GM06990 (cell line): ENCODE data around the gene AXIN1.
"Not testable (repeated sequence)": the region's sequence is repeated elsewhere in the genome, so short reads cannot be mapped to it uniquely, and the experiment has no call there.

ENCODE experiments used
- DNase-seq: peaks from one replicate; pipeline ENCODE4 v3.0.0-alpha.2; 2011; ENCODE audit not compliant: insufficient read length; ENCODE audit errors: extremely low read depth
- H3K27me3 ChIP-seq: replicated peaks from 2 replicates; pipeline ENCODE4 v1.6.0; 2011; ENCODE audit warnings: low read length; ENCODE audit not compliant: control insufficient read depth, insufficient read depth
- H3K36me3 ChIP-seq: 2 replicates; pipeline ENCODE4 v1.5.1; 2011; ENCODE audit warnings: low read length; ENCODE audit not compliant: control insufficient read depth, insufficient read depth
- H3K4me3 ChIP-seq: replicated peaks from 2 replicates; pipeline ENCODE4 v1.5.1; 2011; ENCODE audit warnings: low read depth, mild to moderate bottlenecking, control low read depth, low read length
- CTCF ChIP-seq: IDR thresholded peaks from 2 replicates; pipeline ENCODE4 v1.5.1; 2011; ENCODE audit warnings: low read length, control low read depth, mild to moderate bottlenecking, inconsistent platforms; ENCODE audit not compliant: insufficient read depth, poor library complexity, severe bottlenecking

Gene AXIN1

DNA sequence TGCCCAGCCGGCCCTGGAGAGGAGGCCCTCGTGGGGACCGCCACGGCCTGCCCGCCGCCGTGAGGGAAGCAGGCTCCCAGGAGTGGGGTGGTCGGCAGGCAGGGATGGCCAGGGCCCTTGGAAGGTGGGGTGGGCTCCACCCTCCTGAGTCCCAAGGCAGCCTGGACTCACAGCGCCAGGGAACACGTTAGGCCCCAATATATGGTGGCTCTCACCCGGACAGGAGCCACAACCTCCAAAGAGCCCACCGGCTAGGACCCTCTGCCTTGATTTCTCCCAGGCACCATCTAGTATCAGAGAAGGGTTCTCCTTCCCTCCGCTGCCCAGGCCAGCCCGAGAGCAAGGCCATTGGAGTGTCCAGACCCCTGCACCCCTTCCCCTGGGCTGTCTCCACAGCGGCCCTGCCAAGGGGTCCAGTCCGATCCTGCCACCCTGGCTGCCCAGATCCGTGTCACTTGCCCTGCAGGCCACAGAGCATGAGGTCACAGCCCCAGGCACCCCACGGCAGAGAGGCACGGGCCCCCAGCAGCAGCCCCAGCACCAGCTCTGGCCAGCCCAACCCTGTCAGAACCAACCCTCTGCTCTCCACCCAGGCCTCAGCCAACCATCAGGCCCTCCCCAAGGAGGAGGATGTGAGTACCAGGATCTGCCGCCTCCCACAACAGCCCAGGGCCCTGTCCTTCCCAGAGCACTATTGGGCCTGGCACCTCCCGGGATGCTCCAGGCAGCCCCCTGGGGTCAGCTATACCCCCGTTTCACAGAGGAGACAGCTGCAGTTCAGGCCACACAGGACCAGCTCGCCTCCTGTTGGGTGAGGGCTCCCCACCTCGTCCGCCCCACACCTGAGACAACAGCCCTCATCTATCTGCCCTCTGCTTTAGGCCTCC, 1.1 kb upstream of the AXIN1 start:
- Histone ChIP-seq H3K4me3 (peak overlapping the region; percentile 59), H3K27me3 (no peaks in the 10 kb centered on the region), H3K36me3 (no peaks in the 10 kb centered on the region)
- DNase-seq = no peak
- TF ChIP-seq CTCF = no peak

GRCh38 chr16:351804-352520, 561 bp downstream of the AXIN1 start:
- H3K36me3 ChIP-seq = no peaks in the 10 kb centered on the region; the same call in 1 of the 2 replicates
- H3K4me3 ChIP-seq = peak overlapping the region; percentile 77
- TF ChIP-seq CTCF = no peak
- DNase-seq = no peak
- H3K27me3 ChIP-seq = no peaks in the 10 kb centered on the region

- no peak for DNase-seq
- Histone ChIP-seq H3K27me3 (no peaks in the 10 kb centered on the region), H3K36me3 (peaks cover 2% of the 10 kb centered on the region), H3K4me3 (no peak overlapping the region)
- TF ChIP-seq CTCF = no peak
These were observed 2.3 kb downstream of the AXIN1 start for GRCh38 chr16:350203-350602.

GRCh38 chr16:349211-349610, 3.3 kb downstream of the AXIN1 start:
- Histone ChIP-seq H3K4me3 (peak overlapping the region; percentile 44), H3K36me3 (peaks cover 4% of the 10 kb centered on the region), H3K27me3 (no peaks in the 10 kb centered on the region)
- TF ChIP-seq CTCF = no peak
- peak; percentile 66 for DNase-seq

DNA sequence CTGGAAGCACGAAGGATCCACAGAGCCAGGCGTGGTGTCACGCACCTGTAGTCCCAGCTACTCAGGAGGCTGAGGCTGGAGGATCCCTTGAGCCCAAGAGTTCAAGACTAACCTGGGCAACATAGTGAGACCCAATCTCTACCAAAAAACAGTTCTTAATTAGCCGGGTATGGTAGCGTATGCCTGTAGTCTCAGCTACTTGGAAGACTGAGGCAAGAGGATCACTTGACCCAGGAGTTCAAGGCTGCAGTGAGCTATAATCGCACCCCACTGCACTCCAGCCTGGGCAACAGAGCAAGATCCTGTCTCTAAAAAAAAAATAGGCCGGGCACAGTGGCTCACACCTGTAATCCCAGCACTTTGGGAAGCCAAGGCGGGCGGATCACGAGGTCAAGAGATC, 4.0 kb downstream of the AXIN1 start:
- H3K4me3 ChIP-seq, H3K36me3 ChIP-seq, H3K27me3 ChIP-seq, DNase-seq: not testable (repeated sequence)

DNA sequence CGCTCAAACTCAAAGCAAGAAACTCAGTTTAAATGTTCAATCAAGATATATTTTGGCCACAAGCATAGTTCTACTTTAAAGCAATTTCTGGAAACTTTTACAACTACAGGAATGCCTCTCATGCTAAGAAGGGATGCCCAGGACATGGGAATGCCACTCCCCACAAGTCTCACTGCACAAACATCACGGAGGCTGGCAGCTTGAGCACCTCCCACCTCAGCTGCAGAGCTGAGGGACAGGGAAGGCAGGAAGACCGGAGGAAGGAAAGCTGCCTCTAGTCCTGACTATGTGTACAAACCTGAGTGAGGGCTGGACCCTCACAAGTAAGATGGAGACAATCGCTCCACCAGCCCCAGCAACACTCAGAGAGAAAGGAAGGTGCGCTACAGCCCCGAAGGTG, 5.3 kb downstream of the AXIN1 start:
- no peak for TF ChIP-seq CTCF
- DNase-seq = no peak
- Histone ChIP-seq H3K27me3 (no peaks in the 10 kb centered on the region), H3K36me3 (peaks cover 9% of the 10 kb centered on the region), H3K4me3 (no peak overlapping the region)
